ENCODE measurements around the gene CRABP2.

CRABP2 gene

GRCh38 chr1:156750711-156751450 is 45.5 kb upstream of the CRABP2 start:
- peak; percentile 74 for DNase-seq (ENCODE audit: low read depth)
- H3K4me3 ChIP-seq (ENCODE audit: low read depth, low read length), result peak overlapping the region; percentile 99
- TF ChIP-seq MAX (IDR thresholded peaks at IDR 0.05; ENCODE audit: low read depth, low read length) (peak; percentile 57), POLR2A (IDR thresholded peaks at IDR 0.05; ENCODE audit: extremely low read depth, insufficient read length) (no peak), CTCF (IDR thresholded peaks at IDR 0.05; ENCODE audit: low read depth, low read length) (no peak), MYC (IDR thresholded peaks at IDR 0.05; ENCODE audit: low read depth, low read length) (peak; percentile 78)

GRCh38 chr1:156750191-156750672 is 44.8 kb upstream of the CRABP2 start:
- DNase-seq (ENCODE audit: low read depth), result peak; percentile 88
- TF ChIP-seq MYC (IDR thresholded peaks at IDR 0.05; ENCODE audit: low read depth, low read length) (peak; percentile 54), MAX (IDR thresholded peaks at IDR 0.05; ENCODE audit: low read depth, low read length) (peak; percentile 46; the same call in 1 of the 2 replicates), CTCF (IDR thresholded peaks at IDR 0.05; ENCODE audit: low read depth, low read length) (no peak), POLR2A (IDR thresholded peaks at IDR 0.05; ENCODE audit: extremely low read depth, insufficient read length) (no peak)

GRCh38 chr1:156749419-156750118 is 44.2 kb upstream of the CRABP2 start:
- TF ChIP-seq POLR2A (IDR thresholded peaks at IDR 0.05; ENCODE audit: extremely low read depth, insufficient read length) (no peak), MAX (IDR thresholded peaks at IDR 0.05; ENCODE audit: low read depth, low read length) (no peak), CTCF (IDR thresholded peaks at IDR 0.05; ENCODE audit: low read depth, low read length) (no peak), MYC (IDR thresholded peaks at IDR 0.05; ENCODE audit: low read depth, low read length) (no peak)
- peak; percentile 59 for DNase-seq (ENCODE audit: low read depth)

More at GRCh38 chr1:156750191-156750672, 44.8 kb upstream of the CRABP2 start:
- peak overlapping the region; percentile 99 for H3K4me3 ChIP-seq (ENCODE audit: low read depth, low read length)

GRCh38 chr1:156748670-156749418 is 43.5 kb upstream of the CRABP2 start:
- TF ChIP-seq CTCF (IDR thresholded peaks at IDR 0.05; ENCODE audit: low read depth, low read length), result no peak
- TF ChIP-seq MAX (IDR thresholded peaks at IDR 0.05; ENCODE audit: low read depth, low read length), result peak; percentile 74
- peak overlapping the region; percentile 99 for H3K4me3 ChIP-seq (ENCODE audit: low read depth, low read length)
- peak; percentile 71 for DNase-seq (ENCODE audit: low read depth)

More at GRCh38 chr1:156749419-156750118, 44.2 kb upstream of the CRABP2 start:
- peak overlapping the region; percentile 99 for H3K4me3 ChIP-seq (ENCODE audit: low read depth, low read length)

- no peak for TF ChIP-seq POLR2A (IDR thresholded peaks at IDR 0.05; ENCODE audit: extremely low read depth, insufficient read length)
- TF ChIP-seq CTCF (IDR thresholded peaks at IDR 0.05; ENCODE audit: low read depth, low read length), result no peak
- TF ChIP-seq MAX (IDR thresholded peaks at IDR 0.05; ENCODE audit: low read depth, low read length), result no peak
- TF ChIP-seq MYC (IDR thresholded peaks at IDR 0.05; ENCODE audit: low read depth, low read length), result no peak
- DNase-seq (ENCODE audit: low read depth), result no peak
- peak overlapping the region; percentile 99 for H3K4me3 ChIP-seq (ENCODE audit: low read depth, low read length)
These were observed 42.6 kb upstream of the CRABP2 start for GRCh38 chr1:156747742-156748669.
